Left colon (tissue), 2 donors: ENCODE results near the gene TYW1B. TPM values are rescaled to one million over a fixed set of nuclear protein-coding genes. Genes with fewer than 3 reads are reported as not detected.
"Not testable (repeated sequence)": the region's sequence is repeated elsewhere in the genome, so short reads cannot be mapped to it uniquely, and the experiment has no call there.

Source experiments
- ATAC-seq: fragments of 200-7000 bp; cut with Tn5 transposase; one replicate; pipeline ENCODE4 v1.9.1; 2020; ENCODE audit warnings: mild to moderate bottlenecking, moderate library complexity
- DNase-seq, 2 donors: peaks; one replicate each; pipeline ENCODE4 v3.0.0-alpha.2; 2020
- intact Hi-C, 2 donors: fragments of 100-400 bp; cut with DNase I in 1 of 2; cut with micrococcal nuclease in 1 of 2; formaldehyde crosslinking; loops; one replicate each; pipeline versions ENCODE4 v1.11.2 to v1.14.0; 2022; cut with DNase I, micrococcal nuclease
- total RNA-seq, 2 donors: library from RNA; stranded (reverse); fragmentation: NEBNext Ultra II Directional; extraction: Animal tissue kit (Norgen Biotek cat#: 25700); gene quantifications; one replicate each; pipeline ENCODE4 v1.2.1, GENCODE V29; 2021
- donor health status: DM: no; HTN: no; CAD: no.
- donor health status: DM: yes; HTN: yes; CAD: no.

The TYW1B gene
- total RNA-seq, 2 donors from 2014 or later: 2.2 to 3.6 TPM

GRCh38 chr7:72720890-72721289 is 107.1 kb downstream of the TYW1B start:
- DNase-seq, ATAC-seq, intact Hi-C loops: not testable (repeated sequence)

GRCh38 chr7:72717252-72717774 is 110.7 kb downstream of the TYW1B start:
- DNase-seq, intact Hi-C loops, ATAC-seq: not testable (repeated sequence)

- DNase-seq, intact Hi-C loops, ATAC-seq: not testable (repeated sequence)
Measured at GRCh38 chr7:72711927-72712326, 116.1 kb downstream of the TYW1B start.

- no peak for ATAC-seq
- DNase-seq: no peak
- intact Hi-C loops: no loop called here
Measured at GRCh38 chr7:72710983-72711382, 117.0 kb downstream of the TYW1B start.

GRCh38 chr7:72709909-72710308 is 118.1 kb downstream of the TYW1B start:
- DNase-seq (no peak), ATAC-seq (no peak)
- intact Hi-C loops: no loop called here

- ATAC-seq, intact Hi-C loops, DNase-seq: not testable (repeated sequence)
Measured at GRCh38 chr7:72708371-72709050, 119.5 kb downstream of the TYW1B start.

GRCh38 chr7:72706521-72706920 is 121.5 kb downstream of the TYW1B start:
- intact Hi-C loops: no loop called here
- DNase-seq: no peak
- no peak for ATAC-seq

GRCh38 chr7:72705693-72706092 is 122.3 kb downstream of the TYW1B start:
- ATAC-seq, intact Hi-C loops, DNase-seq: not testable (repeated sequence)

GRCh38 chr7:72704894-72705293 is 123.1 kb downstream of the TYW1B start:
- intact Hi-C loops: no loop called here
- DNase-seq: no peak
- ATAC-seq: no peak

- ATAC-seq, intact Hi-C loops: not testable (repeated sequence)
Measured at GRCh38 chr7:72700548-72700947, 127.5 kb downstream of the TYW1B start.

GRCh38 chr7:72697066-72697465 is 130.9 kb downstream of the TYW1B start:
- intact Hi-C loops, DNase-seq: not testable (repeated sequence)
- ATAC-seq: peak; percentile 85

More at GRCh38 chr7:72700548-72700947, 127.5 kb downstream of the TYW1B start:
- not testable (repeated sequence) for DNase-seq

- ATAC-seq, intact Hi-C loops, DNase-seq: not testable (repeated sequence)
Measured at GRCh38 chr7:72696643-72697042, 131.4 kb downstream of the TYW1B start.

GRCh38 chr7:72695482-72695881 is 132.5 kb downstream of the TYW1B start:
- DNase-seq, ATAC-seq, intact Hi-C loops: not testable (repeated sequence)

GRCh38 chr7:72691442-72691841 is 136.6 kb downstream of the TYW1B start:
- intact Hi-C loops: not testable (repeated sequence)

GRCh38 chr7:72690177-72690576 is 137.8 kb downstream of the TYW1B start:
- ATAC-seq, intact Hi-C loops, DNase-seq: not testable (repeated sequence)

More at GRCh38 chr7:72691442-72691841, 136.6 kb downstream of the TYW1B start:
- DNase-seq, ATAC-seq: not testable (repeated sequence)

- ATAC-seq, DNase-seq, intact Hi-C loops: not testable (repeated sequence)
Measured at GRCh38 chr7:72689344-72689743, 138.7 kb downstream of the TYW1B start.

GRCh38 chr7:72681211-72681610 is 146.8 kb downstream of the TYW1B start:
- DNase-seq, ATAC-seq, intact Hi-C loops: not testable (repeated sequence)

GRCh38 chr7:72676880-72677279 is 151.1 kb downstream of the TYW1B start:
- DNase-seq, ATAC-seq, intact Hi-C loops: not testable (repeated sequence)

- ATAC-seq: peak; percentile 68
- intact Hi-C loops, DNase-seq: not testable (repeated sequence)
Measured at GRCh38 chr7:72676086-72676690, 151.8 kb downstream of the TYW1B start.

- ATAC-seq, intact Hi-C loops, DNase-seq: not testable (repeated sequence)
Measured at GRCh38 chr7:72675686-72676085, 152.3 kb downstream of the TYW1B start.
